ENCODE measurements around the gene CFL1. TPM values are rescaled to one million over a fixed set of nuclear protein-coding genes. Genes with fewer than 3 reads are reported as not detected.

Gene CFL1
- total and polyA plus RNA-seq, 2 of the 4 experiments (the other 2 are of a cell fraction): 960 to 2,231 TPM

DNA sequence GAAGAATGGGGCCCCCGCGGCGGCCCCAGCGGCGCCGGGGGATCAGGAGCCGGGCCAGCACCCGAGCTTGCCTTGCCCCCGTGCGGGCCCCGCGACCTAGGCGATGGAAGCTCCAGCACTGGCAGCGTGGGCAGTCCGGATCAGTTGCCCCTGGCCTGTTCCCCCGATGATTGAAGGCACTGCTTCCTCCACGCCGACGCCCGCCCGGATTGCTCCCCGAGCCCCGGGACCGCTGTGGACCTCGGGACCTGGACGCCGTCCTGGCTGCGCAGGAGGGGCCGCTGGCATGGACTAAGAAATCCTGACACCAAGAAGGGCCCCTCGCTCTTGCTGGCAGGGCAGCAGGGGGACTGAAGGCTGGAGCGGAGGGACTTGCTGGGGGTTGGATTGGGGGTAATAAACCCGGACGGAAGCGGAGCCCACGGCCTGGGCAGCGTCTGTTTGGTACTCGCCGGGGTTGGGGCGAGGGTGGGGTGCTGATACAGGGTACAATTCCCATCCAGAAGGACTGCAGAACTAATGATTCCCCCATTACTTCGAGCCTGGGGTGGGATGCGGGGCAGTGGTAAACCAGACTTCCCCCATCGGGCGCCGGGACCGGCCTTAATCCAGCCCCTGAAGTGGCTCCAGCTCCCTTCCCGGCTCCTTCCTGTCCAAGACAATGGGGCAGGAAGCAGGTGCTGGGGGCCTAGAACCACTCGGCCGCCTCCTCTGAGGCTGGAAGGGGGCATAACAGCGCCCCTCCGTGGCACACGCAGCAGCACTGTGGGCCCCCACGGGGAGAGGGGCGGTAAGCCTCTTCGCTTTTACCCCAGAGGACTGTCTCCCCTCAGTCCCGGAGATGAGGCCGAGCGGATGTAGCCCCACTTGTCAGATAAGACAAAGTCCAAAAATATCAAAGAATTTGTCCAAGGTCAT is 33.5 kb upstream of the CFL1 start:
- Histone ChIP-seq H3K56ac (ENCODE audit: extremely low read depth, insufficient read depth, low read length) (peak overlapping the region; percentile 77), H2BK120ac (ENCODE audit: low read depth, low read length) (peak overlapping the region; percentile 17; the same call in 1 of the 2 replicates), H4K8ac (ENCODE audit: low read depth in 2 of 2, low read length in 2 of 2) (peak overlapping the region in 1 of 2 experiments; percentile 33; a peak in 2 of 4 replicates), H3K18ac (ENCODE audit: low read depth, low read length) (peak overlapping the region; percentile 5; the same call in 1 of the 2 replicates), H2BK15ac (ENCODE audit: low read depth, low read length) (peak overlapping the region; percentile 3; the same call in 1 of the 3 replicates), H3K27me3 (ENCODE audit: control insufficient read depth, insufficient read depth, low read length) (no peaks in the 10 kb centered on the region), H3K36me3 (ENCODE audit: control insufficient read depth, insufficient read depth, low read length) (peaks cover 40% of the 10 kb centered on the region), H3K4me2 (ENCODE audit: low read depth, low read length) (peak overlapping the region; percentile 84), H2AFZ (replicated peaks; ENCODE audit: low read length, poor library complexity) (peak overlapping the region; percentile 67), H3K9me1 (ENCODE audit: insufficient read depth, low read length) (0 out of 2 replicates have a peak, but pooled peaks cover 4% of the 10 kb centered on the region), H3K79me1 (ENCODE audit: low read depth in 1 of 2, low read length in 2 of 2) (peaks cover 0 to 39% of the 10 kb centered on the region in 2 experiments), H3K9ac (ENCODE audit: low read depth, low read length) (peak overlapping the region; percentile 88), H3K14ac (replicated peaks; ENCODE audit: low read depth, low read length) (peak overlapping the region; percentile 71), H4K91ac (ENCODE audit: insufficient read depth, low read depth, low read length) (no peak overlapping the region; the same call in 1 of the 2 replicates), H3K27ac (ENCODE audit: insufficient read depth, low read length) (peak overlapping the region; percentile 93), H3K4me3 (ENCODE audit: insufficient read depth, low read depth, low read length) (peak overlapping the region; percentile 63), H3K4me1 (ENCODE audit: control insufficient read depth, insufficient read depth, low read length) (peaks cover 32% of the 10 kb centered on the region), H2AK9ac (replicated peaks; ENCODE audit: low read depth, low read length, poor library complexity) (peak overlapping the region; percentile 83), H4K5ac (ENCODE audit: low read depth, low read length) (peak overlapping the region; percentile 5; the same call in 1 of the 2 replicates), H4K20me1 (ENCODE audit: insufficient read depth, low read length) (peaks cover 69% of the 10 kb centered on the region), H3K4ac (ENCODE audit: low read depth, low read length) (peak overlapping the region; percentile 55), H2AK5ac (ENCODE audit: low read depth, low read length) (peak overlapping the region; percentile 40; the same call in 1 of the 2 replicates), H2BK20ac (ENCODE audit: low read depth, low read length) (no peak overlapping the region), H2BK5ac (ENCODE audit: low read depth, low read length, poor library complexity, severe bottlenecking) (peak overlapping the region; percentile 84), H3K23ac (ENCODE audit: low read depth, low read length) (peak overlapping the region; percentile 77), H3K9me3 (ENCODE audit: control insufficient read depth, insufficient read depth, low read length) (no peaks in the 10 kb centered on the region)
- no TSS peak for BruUV-seq (replicated peaks)
- ChIA-PET POLR2A (ENCODE audit: unreplicated experiment) (interaction anchor here (0.7 to 4.4 kb wide), 7 partner anchors 10 to 71 kb away, joined by 3 to 20 read pairs (median 6); partner anchors contain the start of gene MUS81), CTCF (interaction anchor here (1.0 to 2.0 kb wide), 2 partner anchors 23 to 25 kb away, joined by 3 to 9 read pairs; no protein-coding TSS in a partner anchor)
- dilution Hi-C loops (cut with HindIII; ENCODE audit: low sequenced_read_pairs, unreplicated experiment) (no loop called here), intact Hi-C loops (cut with micrococcal nuclease) (no loop called here), in situ Hi-C loops (cut with MboI; ENCODE audit: low sequenced_read_pairs) (loop anchor here (5.0 kb wide), 1 partner anchor 71 kb away; the partner anchor contains the start of gene SART1)
- ATAC-seq (ENCODE audit: low read depth) (no peak), DNase-seq (no peak)
- 1% methylated on average over 38 of the region's 57 CpGs; no CpG with 5 or more reads in 1 of the 2 experiments for WGBS, 2 experiments (ENCODE audit: extremely low coverage in 2 of 2, insufficient read length in 1 of 2)
- TF ChIP-seq MAZ (IDR thresholded peaks at IDR 0.05; ENCODE audit: borderline replicate concordance, low read depth, low read length): 0 out of 2 replicates have a peak, but pooled peaks have one; percentile 7
- TF ChIP-seq FOS (IDR thresholded peaks at IDR 0.05; ENCODE audit: low read depth, low read length): no peak
- peak; percentile 50 for TF ChIP-seq POLR2A (IDR thresholded peaks at IDR 0.05; ENCODE audit: low read depth, low read length)
- TF ChIP-seq RAD21 (IDR thresholded peaks at IDR 0.05; ENCODE audit: low read length): 0 out of 2 replicates have a peak, but pooled peaks have one; percentile 3
- TF ChIP-seq RCOR1 (IDR thresholded peaks at IDR 0.05; ENCODE audit: insufficient replicate concordance, low read length): no peak
- TF ChIP-seq, protein P1, sequence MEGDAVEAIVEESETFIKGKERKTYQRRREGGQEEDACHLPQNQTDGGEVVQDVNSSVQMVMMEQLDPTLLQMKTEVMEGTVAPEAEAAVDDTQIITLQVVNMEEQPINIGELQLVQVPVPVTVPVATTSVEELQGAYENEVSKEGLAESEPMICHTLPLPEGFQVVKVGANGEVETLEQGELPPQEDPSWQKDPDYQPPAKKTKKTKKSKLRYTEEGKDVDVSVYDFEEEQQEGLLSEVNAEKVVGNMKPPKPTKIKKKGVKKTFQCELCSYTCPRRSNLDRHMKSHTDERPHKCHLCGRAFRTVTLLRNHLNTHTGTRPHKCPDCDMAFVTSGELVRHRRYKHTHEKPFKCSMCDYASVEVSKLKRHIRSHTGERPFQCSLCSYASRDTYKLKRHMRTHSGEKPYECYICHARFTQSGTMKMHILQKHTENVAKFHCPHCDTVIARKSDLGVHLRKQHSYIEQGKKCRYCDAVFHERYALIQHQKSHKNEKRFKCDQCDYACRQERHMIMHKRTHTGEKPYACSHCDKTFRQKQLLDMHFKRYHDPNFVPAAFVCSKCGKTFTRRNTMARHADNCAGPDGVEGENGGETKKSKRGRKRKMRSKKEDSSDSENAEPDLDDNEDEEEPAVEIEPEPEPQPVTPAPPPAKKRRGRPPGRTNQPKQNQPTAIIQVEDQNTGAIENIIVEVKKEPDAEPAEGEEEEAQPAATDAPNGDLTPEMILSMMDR (conservative IDR thresholded peaks at IDR 0.05; ENCODE audit: low read depth, low read length): peak; percentile 30; the same call in 1 of the 2 replicates
